Adrenal gland (tissue), 12 donors: Measurements from ENCODE around the gene PPIP5K1. TPM values are rescaled to one million over a fixed set of nuclear protein-coding genes. Genes with fewer than 3 reads are reported as not detected.

Experiments
- DNase-seq, 7 donors: peaks; one replicate each; pipeline ENCODE4 v3.0.0-alpha.2; 2019 to 2020
- H3K27ac ChIP-seq, 5 donors: fragments of 200-600 bp; sonication (generic) in 4 of 5; 1 replicate in 3 of 5; 2 replicates in 2 of 5; pipeline versions ENCODE4 v1.5.1 to v1.8.0; 2016 to 2020; ENCODE audit warnings: mild to moderate bottlenecking in 1 of 5
- H3K27me3 ChIP-seq: fragments of 200-600 bp; 2 replicates; pipeline ENCODE4 v1.8.0; 2021
- H3K36me3 ChIP-seq, 2 donors: fragments of 200-600 bp; replicated peaks in 1 of 2; 1 replicate in 1 of 2; 2 replicates in 1 of 2; pipeline versions ENCODE4 v1.5.1 to v1.8.0; 2018 to 2022
- H3K4me1 ChIP-seq, 2 donors: fragments of 200-600 bp; replicated peaks in 1 of 2; 1 replicate in 1 of 2; 2 replicates in 1 of 2; pipeline versions ENCODE4 v1.5.1 to v1.8.0; 2018 to 2021
- H3K4me3 ChIP-seq, 4 donors: fragments of 200-600 bp; sonication (generic) in 3 of 4; one replicate each; pipeline ENCODE4 v1.5.1; 2016 to 2018
- H3K9me3 ChIP-seq, 3 donors: fragments of 200-600 bp; sonication (generic) in 1 of 3; replicated peaks in 1 of 3; 1 replicate in 2 of 3; 2 replicates in 1 of 3; pipeline versions ENCODE4 v1.5.1 to v1.8.0; 2016 to 2021
- CTCF ChIP-seq, 6 experiments: fragments of 450-650 bp in 4 of 6; fragments of 200-600 bp in 2 of 6; sonication (generic) in 1 of 6; IDR thresholded peaks; 1 replicate in 5 of 6; 2 replicates in 1 of 6; pipeline versions ENCODE4 v1.5.1 to v1.8.0; 2016 to 2021; ENCODE audit warnings: antibody characterized with exemption in 6 of 6, mild to moderate bottlenecking in 2 of 6, moderate library complexity in 1 of 6
- POLR2A ChIP-seq, 2 donors: fragments of 450-650 bp; IDR thresholded peaks; one replicate each; pipeline ENCODE4 v1.6.1; 2017; ENCODE audit warnings: antibody characterized with exemption in 2 of 2, mild to moderate bottlenecking in 2 of 2, moderate library complexity in 1 of 2
- WGBS, 4 donors: extraction: QIAGEN DNeasy Blood & Tissue Kit in 2 of 4; methylation state at CpG; one replicate each; pipeline versions ENCODE4 v1.1.5 to v1.1.7; 2013 to 2017; 5-methylcytosine and 5-hydroxymethylcytosine counted together
- intact Hi-C, 2 donors: fragments of 100-400 bp; cut with DNase I; formaldehyde crosslinking; loops; one replicate each; pipeline versions ENCODE4 v1.14.1 to v1.15.0; 2022 to 2023
- polyA plus RNA-seq, 3 donors: library from polyadenylated mRNA; stranded (reverse); fragments of 200-250 nt in 2 of 3; fragments of 350-450 nt in 1 of 3; fragmentation: Illumina TruSeq in 1 of 3; extraction: RNeasy Lipid Tissue Mini Kit (QIAGEN cat#74804) in 1 of 3; gene quantifications; one replicate each; pipeline ENCODE4 v1.2.3, GENCODE V29; 2013 to 2014
- total RNA-seq, 9 donors: library from RNA; depleted of rRNA in 4 of 9; stranded (reverse); fragments of >200 nt in 4 of 9; fragments of 120-200 nt in 1 of 9; fragmentation: NEBNext Ultra II Directional in 1 of 9; extraction: Animal tissue kit (Norgen Biotek cat#: 25700) in 1 of 9; gene quantifications; one replicate each; pipeline versions ENCODE4 v1.1.0 to v1.2.4, GENCODE V29; 2013 to 2023
- donor health status: healthy with polysubstance abuse.
- donor health status: Bipolar disorder and iron deficiency.
- donor health status: DM: yes; HTN: yes; CAD: no.
- donor health status: DM: no; HTN: no; CAD: no.
- donor health status: DM: no; HTN: no; CAD: no.
- donor health status: DM: yes; HTN: yes; CAD: no.

PPIP5K1 gene
- total and polyA plus RNA-seq, 12 donors: 15.4 to 63.8 (median 29.0) TPM

GRCh38 chr15:43527802-43528541 lies 62.0 kb downstream of the PPIP5K1 start:
- Histone ChIP-seq H3K4me1 (no peaks in the 10 kb centered on the region), H3K9me3 (no peaks in the 10 kb centered on the region), H3K36me3 (no peaks in the 10 kb centered on the region), H3K4me3 (no peak overlapping the region), H3K27ac (no peak overlapping the region), H3K27me3 (no peaks in the 10 kb centered on the region)
- peak in 1 of 7 donors; percentile 23 for DNase-seq
- no peak for TF ChIP-seq CTCF (IDR thresholded peaks at IDR 0.05)
- no peak for TF ChIP-seq POLR2A (IDR thresholded peaks at IDR 0.05)
- intact Hi-C loops: no loop called here
- WGBS, 4 donors: 88 to 92% (median 89%) methylated on average over 9 to 12 of the region's 12 CpGs

GRCh38 chr15:43527016-43527801 lies 62.8 kb downstream of the PPIP5K1 start:
- WGBS, 4 donors: 83 to 95% (median 86%) methylated on average over 4 to 9 of the region's 9 CpGs
- no peak overlapping the region for H3K27ac ChIP-seq
- H3K4me1 ChIP-seq: no peaks in the 10 kb centered on the region
- intact Hi-C loops: no loop called here
- H3K4me3 ChIP-seq: no peak overlapping the region
- peak in 1 of 7 donors; percentile 42 for DNase-seq
- TF ChIP-seq POLR2A (IDR thresholded peaks at IDR 0.05) (no peak), CTCF (IDR thresholded peaks at IDR 0.05) (no peak)
- no peaks in the 10 kb centered on the region for H3K9me3 ChIP-seq
- H3K27me3 ChIP-seq: no peaks in the 10 kb centered on the region
- H3K36me3 ChIP-seq: peaks cover 0 to 4% of the 10 kb centered on the region in 2 donors

- Histone ChIP-seq H3K9me3 (no peaks in the 10 kb centered on the region), H3K36me3 (peaks cover 0 to 11% of the 10 kb centered on the region in 2 donors), H3K27me3 (no peaks in the 10 kb centered on the region), H3K4me3 (no peak overlapping the region), H3K4me1 (no peaks in the 10 kb centered on the region), H3K27ac (no peak overlapping the region)
- DNase-seq: peak in 1 of 7 donors; percentile 46
- no peak for TF ChIP-seq CTCF (IDR thresholded peaks at IDR 0.05)
- TF ChIP-seq POLR2A (IDR thresholded peaks at IDR 0.05): no peak
- 90 to 100% (median 91%) methylated on average over 4 to 11 of the region's 11 CpGs for WGBS, 4 donors
- intact Hi-C loops: no loop called here
These were observed 63.6 kb downstream of the PPIP5K1 start for GRCh38 chr15:43526261-43526930.

GRCh38 chr15:43525131-43525530 lies 64.9 kb downstream of the PPIP5K1 start:
- Histone ChIP-seq H3K4me1 (no peaks in the 10 kb centered on the region), H3K4me3 (no peak overlapping the region), H3K9me3 (no peaks in the 10 kb centered on the region), H3K27me3 (no peaks in the 10 kb centered on the region), H3K36me3 (peaks cover 0 to 18% of the 10 kb centered on the region in 2 donors), H3K27ac (no peak overlapping the region)
- peak in 1 of 7 donors; percentile 25 for DNase-seq
- WGBS, 4 donors: 91 to 97% (median 93%) methylated on average over 4 of the region's 4 CpGs
- no peak for TF ChIP-seq CTCF (IDR thresholded peaks at IDR 0.05)
- TF ChIP-seq POLR2A (IDR thresholded peaks at IDR 0.05): no peak
- intact Hi-C loops: no loop called here
